ENCODE measurements around the gene NLGN1.

NLGN1 gene

GRCh38 chr3:173930251-173930650 is 532.7 kb downstream of the NLGN1 start:
- DNase-seq = no peak

GRCh38 chr3:173932624-173933023 is 535.1 kb downstream of the NLGN1 start:
- peak; percentile 13 for DNase-seq

DNA sequence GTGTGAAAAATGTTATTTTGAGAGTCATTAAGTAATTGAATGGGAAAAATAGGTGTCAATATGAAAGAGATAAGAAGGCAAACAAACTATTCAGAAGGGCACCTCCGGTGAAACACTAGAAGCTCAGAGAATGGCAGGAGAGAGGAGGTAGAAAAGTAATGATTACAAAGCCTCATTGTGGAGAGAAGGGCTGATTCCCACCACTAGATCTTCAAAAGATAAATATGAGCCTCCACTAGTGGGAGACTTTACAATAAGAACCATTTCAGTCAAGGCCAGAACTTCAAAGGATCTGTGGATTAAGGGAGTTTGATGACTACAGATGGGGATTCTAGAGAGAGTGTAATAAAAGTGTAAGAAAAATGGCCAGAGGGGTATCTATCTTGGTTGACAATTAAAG is 535.6 kb downstream of the NLGN1 start:
- no peak for DNase-seq

GRCh38 chr3:173936316-173936715 is 538.8 kb downstream of the NLGN1 start:
- DNase-seq = no peak

DNA sequence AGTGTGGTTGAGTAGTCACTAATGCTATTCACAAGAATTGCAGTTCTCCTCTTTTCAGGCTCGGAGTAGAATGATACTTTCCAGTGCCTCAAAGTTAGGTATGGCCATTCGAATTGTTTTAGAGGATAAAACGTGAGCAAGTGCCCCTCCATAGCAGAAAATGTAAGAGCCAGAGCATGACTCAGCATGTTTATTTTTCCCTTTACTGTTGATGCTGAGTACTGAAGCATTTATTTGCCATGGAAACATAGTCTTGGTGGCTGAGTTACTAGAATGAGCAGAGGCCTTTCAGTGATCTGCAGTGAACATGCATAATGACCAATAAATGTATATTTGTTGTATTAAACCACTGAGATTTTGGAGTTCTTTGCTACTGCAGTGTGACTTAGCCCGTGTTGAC is 540.6 kb downstream of the NLGN1 start:
- DNase-seq = peak; percentile 5

GRCh38 chr3:173938616-173939015 is 541.1 kb downstream of the NLGN1 start:
- DNase-seq = no peak

DNA sequence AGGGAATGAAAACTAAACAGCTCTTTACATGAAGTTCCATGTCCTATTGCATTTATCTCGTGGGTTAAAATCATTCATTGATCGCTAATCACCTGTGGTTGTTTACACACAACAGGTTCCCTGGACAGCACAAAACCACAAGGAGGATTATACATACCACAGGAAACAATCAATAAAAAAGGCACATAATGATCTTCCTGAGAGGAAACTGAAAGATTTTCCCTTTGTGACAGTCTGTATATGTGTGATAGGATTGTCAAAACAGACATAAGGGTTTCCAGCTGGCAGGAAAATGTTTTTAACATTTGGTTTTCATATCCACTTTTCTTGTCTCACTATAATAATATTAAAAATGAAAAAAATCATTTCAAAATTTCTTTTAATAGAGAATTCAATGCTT is 541.8 kb downstream of the NLGN1 start:
- DNase-seq = no peak

GRCh38 chr3:173943264-173943663 is 545.7 kb downstream of the NLGN1 start:
- no peak for DNase-seq

GRCh38 chr3:173945170-173945569 is 547.6 kb downstream of the NLGN1 start:
- DNase-seq = no peak

DNA sequence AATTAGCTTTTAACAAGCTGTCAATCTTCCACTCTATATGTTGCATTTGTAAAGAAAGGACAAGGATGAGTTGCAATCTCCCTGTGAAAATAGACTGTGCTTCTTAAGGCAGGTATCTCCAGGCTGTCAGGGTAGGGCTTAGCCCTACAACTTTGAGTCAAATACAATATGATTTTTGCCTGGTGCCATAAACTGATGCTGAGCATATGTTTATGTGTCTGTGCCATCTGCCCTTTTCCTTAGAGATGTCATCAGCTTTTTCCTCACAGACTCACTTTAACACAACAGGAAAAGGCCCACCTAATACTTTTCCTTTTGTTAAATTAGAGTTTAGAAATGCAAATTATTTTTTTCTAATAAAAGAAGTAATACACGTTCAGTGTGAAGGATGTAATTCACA is 548.3 kb downstream of the NLGN1 start:
- no peak for DNase-seq

GRCh38 chr3:173954647-173955046 is 557.1 kb downstream of the NLGN1 start:
- no peak for DNase-seq

DNA sequence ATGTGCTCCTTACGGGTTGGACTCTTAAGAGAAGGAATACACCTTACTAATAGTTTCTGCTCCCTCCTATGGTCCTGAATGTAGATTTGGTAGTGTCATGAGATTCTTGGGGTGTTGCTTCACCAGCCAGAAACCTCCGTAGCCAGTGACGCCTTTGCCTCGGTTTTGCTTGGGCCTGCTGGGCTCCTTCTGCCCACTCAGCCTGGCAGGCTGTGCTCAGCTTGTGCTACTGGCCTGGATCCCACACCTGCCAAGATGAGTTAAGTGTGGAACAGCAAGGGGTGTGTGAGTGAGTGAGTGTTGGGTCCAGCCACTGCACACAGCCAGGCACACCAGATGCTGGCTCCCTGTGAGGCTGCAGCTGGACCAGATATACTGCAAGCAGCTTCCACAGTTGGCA is 560.1 kb downstream of the NLGN1 start:
- no peak for DNase-seq

- no peak for DNase-seq
Observed at GRCh38 chr3:173958805-173959204, 561.3 kb downstream of the NLGN1 start.

DNA sequence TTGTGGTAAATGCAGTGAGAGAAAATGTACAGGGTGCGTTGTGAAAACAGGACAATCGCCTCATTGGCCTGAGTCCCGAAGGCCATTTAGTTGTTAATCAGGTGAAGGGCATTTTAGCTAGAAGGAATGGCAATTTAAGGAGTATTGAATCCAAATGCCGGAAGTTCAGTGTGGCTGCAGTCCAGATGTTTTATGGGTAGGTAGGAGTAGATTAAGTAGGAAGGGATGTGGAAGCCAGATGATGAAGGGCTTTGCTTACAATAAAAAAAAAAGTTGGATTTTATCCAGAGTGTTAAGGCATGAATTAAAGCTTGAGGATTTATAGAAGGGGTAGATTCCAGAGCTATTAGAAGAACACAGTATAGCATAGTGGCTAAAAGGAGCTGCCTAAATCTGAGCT is 572.7 kb downstream of the NLGN1 start:
- no peak for DNase-seq

DNA sequence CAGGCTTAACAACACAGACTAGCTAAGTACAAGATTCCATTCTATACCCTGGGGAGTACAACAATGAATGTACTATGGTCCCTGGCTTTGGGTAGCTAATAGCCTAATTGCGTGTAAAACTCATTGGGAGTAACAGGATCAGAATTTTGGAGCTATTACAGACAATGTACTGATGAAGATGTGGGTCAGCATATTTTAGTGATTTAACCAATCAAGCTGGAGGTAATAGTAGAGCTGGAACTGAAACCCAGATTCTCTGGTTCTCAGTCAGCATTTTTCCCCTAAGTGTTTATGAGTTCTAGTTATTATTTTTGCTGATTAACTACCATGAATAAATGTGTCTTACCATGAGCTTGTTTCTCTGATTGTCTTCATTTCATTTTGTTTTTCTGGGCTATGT is 578.7 kb downstream of the NLGN1 start:
- DNase-seq = no peak

- no peak for DNase-seq
Observed at GRCh38 chr3:173977747-173978146, 580.2 kb downstream of the NLGN1 start.

DNA sequence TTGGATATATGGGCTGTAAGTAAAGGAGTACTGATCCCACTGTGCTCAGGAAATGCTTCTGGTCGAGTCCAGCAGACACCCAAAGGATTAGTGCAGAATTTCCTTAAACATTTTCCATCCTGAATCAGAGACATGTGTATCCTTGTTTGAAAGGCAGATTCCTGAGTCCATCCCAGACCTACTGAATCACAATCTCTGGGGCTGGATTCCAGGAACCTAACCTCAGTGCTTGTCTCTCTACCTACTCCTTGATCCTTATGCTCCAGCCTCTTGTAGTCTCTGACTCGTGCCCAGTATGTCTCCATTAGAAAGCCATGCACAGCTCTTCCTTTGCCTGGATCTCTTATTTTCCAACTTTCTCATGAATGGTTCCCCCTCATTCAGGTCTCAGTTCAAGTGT is 585.8 kb downstream of the NLGN1 start:
- DNase-seq = no peak

- DNase-seq = no peak
Observed at GRCh38 chr3:173986861-173987410, 589.4 kb downstream of the NLGN1 start.

DNA sequence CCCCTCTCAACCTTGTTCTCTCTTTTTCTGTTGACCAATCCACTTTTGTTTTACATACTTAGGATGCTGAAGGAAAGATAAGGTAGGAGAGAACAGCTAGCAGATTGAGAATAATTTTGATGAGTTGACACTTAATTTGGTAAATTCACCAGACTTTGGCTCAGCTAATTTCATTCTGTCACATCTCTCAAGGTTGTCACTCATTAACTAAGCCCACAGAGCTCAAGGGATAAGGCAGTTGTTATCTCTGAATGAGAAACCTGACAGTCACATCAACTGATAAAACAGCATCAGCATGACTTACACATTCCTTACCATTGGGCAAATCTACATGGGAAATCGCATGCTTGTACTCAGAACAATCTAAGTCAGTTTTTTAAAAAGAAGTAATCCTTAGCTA is 591.4 kb downstream of the NLGN1 start:
- DNase-seq = no peak

DNA sequence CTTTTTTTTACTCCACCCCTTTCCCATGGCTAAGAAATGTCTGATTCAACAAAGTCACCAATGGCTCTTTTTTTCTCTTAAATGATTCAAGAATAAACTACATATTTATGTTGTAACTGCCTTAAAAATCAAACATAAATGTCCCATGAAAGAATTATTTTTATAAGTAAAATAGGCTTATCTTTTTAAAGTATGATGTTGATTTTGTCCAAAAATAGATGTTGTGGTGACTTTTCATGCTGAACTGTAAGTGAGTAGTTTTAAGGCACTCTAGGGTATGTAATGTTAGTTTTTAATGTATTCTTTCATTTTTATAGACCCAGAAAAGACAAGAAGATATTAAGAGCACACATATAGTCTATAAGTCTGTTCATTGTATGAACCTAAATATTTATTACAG is 594.9 kb downstream of the NLGN1 start:
- DNase-seq = no peak

GRCh38 chr3:173993299-173993698 is 595.8 kb downstream of the NLGN1 start:
- no peak for DNase-seq

DNA sequence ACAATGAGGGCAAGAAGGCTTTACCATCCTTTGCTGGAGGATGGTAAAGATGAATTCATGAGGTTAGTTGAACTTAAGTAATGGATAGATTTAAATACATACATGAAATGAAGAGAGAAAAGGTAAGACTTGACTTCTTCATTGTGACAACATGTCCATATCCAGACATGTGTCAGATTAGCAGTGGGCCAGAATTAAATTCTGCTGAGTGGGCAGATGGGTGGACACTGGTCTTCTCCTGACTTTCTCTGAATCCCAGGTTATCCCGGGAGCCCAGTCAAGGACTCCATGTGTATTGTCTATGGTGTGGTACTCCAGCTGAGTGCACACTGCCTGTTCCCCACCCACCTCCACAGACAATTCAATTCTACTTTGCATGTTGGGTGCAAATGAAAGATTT is 603.1 kb downstream of the NLGN1 start:
- DNase-seq = no peak

GRCh38 chr3:174002543-174002942 is 605.0 kb downstream of the NLGN1 start:
- peak; percentile 26 for DNase-seq

- DNase-seq = no peak
Observed at GRCh38 chr3:174010907-174011306, 613.4 kb downstream of the NLGN1 start.

- no peak for DNase-seq
Observed at GRCh38 chr3:174016186-174016585, 618.6 kb downstream of the NLGN1 start.

- no peak for DNase-seq
Observed at GRCh38 chr3:174020156-174020555, 622.6 kb downstream of the NLGN1 start.

Data from OCI-M1 (cell line).